Amniotic epithelial cell (primary cell): Measurements from ENCODE around the gene ROBO1.
A peak's percentile ranks its signal among the peaks of the same experiment; 100 is the strongest.

Experiments used
- DNase-seq: peaks from one replicate; pipeline ENCODE4 v3.0.0-alpha.2; 2010; ENCODE audit warnings: low read depth

Gene ROBO1

GRCh38 chr3:78976200-78976599, 791.6 kb downstream of the ROBO1 start:
- DNase-seq, result no peak

GRCh38 chr3:78974181-78974790, 793.5 kb downstream of the ROBO1 start:
- DNase-seq, result no peak

GRCh38 chr3:78972617-78973301, 795.0 kb downstream of the ROBO1 start:
- DNase-seq, result no peak

GRCh38 chr3:78970656-78971055, 797.1 kb downstream of the ROBO1 start:
- no peak for DNase-seq

GRCh38 chr3:78969483-78969882, 798.3 kb downstream of the ROBO1 start:
- DNase-seq, result peak; percentile 12

GRCh38 chr3:78967061-78967460, 800.7 kb downstream of the ROBO1 start:
- no peak for DNase-seq

- no peak for DNase-seq
Observed at GRCh38 chr3:78963771-78964170, 804.0 kb downstream of the ROBO1 start.

- DNase-seq, result no peak
Observed at GRCh38 chr3:78957456-78957855, 810.3 kb downstream of the ROBO1 start.

- peak; percentile 59 for DNase-seq
Observed at GRCh38 chr3:78951342-78951945, 816.4 kb downstream of the ROBO1 start.

- peak; percentile 84 for DNase-seq
Observed at GRCh38 chr3:78941587-78941986, 826.2 kb downstream of the ROBO1 start.

GRCh38 chr3:78940626-78941025, 827.2 kb downstream of the ROBO1 start:
- DNase-seq, result no peak

GRCh38 chr3:78940128-78940527, 827.7 kb downstream of the ROBO1 start:
- DNase-seq, result no peak

GRCh38 chr3:78937475-78937874, 830.3 kb downstream of the ROBO1 start:
- no peak for DNase-seq

GRCh38 chr3:78927759-78928158, 840.0 kb downstream of the ROBO1 start:
- no peak for DNase-seq

GRCh38 chr3:78926523-78926922, 841.3 kb downstream of the ROBO1 start:
- DNase-seq, result no peak

GRCh38 chr3:78924711-78925110, 843.1 kb downstream of the ROBO1 start:
- DNase-seq, result no peak

GRCh38 chr3:78919021-78919755, 848.6 kb downstream of the ROBO1 start:
- DNase-seq, result peak; percentile 94

- no peak for DNase-seq
Observed at GRCh38 chr3:78918361-78919020, 849.3 kb downstream of the ROBO1 start.

GRCh38 chr3:78917536-78917935, 850.3 kb downstream of the ROBO1 start:
- DNase-seq, result no peak

- no peak for DNase-seq
Observed at GRCh38 chr3:78913711-78914110, 854.1 kb downstream of the ROBO1 start.

GRCh38 chr3:78912687-78913086, 855.1 kb downstream of the ROBO1 start:
- DNase-seq, result no peak

GRCh38 chr3:78912259-78912658, 855.5 kb downstream of the ROBO1 start:
- DNase-seq, result no peak
